Activated T-cell treated with anti-CD3 and anti-CD28 coated beads for 4 hours (primary cell): ENCODE results near the gene CBX1.
"Not testable (repeated sequence)": the region's sequence is repeated elsewhere in the genome, so short reads cannot be mapped to it uniquely, and the experiment has no call there.

Experiments
- DNase-seq: peaks from one replicate; pipeline ENCODE4 v3.0.0-alpha.2; 2020

CBX1 gene

DNA sequence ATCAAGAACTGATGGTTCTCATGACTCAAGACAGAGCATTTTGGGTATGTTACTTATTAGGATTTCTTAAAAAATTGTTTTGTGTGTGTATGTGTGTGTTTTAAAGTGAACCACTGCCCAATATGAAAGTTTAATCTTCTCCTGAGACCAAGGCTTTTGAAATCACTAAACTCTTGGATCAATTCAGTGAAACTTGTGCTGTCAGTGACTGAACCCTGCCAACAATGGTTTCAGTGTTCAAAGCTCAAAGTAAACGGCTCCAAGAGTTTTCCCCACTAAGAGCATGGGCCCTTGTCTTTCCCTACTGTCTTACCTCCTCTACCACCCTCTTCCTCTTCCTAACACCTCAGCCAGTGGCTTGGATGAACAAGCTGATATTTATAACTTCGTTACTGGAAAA lies 31.1 kb downstream of the CBX1 start:
- no peak for DNase-seq

DNA sequence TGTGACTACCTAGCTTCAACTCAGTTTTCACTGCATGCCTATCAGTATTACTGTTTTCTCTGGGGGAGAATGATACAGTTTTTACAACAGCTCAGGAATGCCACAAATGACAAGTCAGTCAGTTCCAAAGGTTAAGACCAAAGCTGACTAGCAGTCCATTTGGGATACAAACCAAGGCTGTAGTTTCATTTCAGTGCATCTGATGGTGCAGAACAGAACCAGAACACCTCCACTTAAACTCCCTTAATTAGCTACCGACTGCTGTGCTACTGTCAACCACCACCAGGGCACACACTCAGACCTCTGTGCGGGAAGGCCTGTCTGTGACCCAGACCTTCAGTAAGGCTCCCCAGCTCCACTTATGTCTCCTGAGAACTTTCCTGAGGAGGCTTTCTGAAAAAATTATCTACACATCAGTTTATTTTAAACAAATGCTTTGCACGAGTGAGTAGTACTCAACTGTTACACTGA lies 32.8 kb downstream of the CBX1 start:
- no peak for DNase-seq

DNA sequence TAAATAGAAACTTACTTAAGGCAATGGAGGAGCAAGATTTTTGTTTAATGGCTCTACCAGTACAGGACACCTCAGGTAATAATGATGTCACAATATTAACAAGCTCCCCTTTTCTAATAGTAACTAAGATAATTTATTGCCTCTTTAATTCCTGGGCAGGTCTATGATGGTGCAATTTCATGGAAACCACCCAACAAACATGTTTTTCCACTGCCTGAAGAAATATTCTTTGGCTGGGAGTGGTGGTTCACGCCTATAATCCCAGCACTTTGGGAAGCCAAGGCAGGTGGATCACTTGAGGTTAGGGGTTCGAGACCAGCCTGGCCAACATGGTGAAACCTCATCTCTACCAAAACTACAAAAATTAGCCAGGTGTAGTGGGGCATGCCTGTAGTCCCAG lies 33.5 kb downstream of the CBX1 start:
- not testable (repeated sequence) for DNase-seq

DNA sequence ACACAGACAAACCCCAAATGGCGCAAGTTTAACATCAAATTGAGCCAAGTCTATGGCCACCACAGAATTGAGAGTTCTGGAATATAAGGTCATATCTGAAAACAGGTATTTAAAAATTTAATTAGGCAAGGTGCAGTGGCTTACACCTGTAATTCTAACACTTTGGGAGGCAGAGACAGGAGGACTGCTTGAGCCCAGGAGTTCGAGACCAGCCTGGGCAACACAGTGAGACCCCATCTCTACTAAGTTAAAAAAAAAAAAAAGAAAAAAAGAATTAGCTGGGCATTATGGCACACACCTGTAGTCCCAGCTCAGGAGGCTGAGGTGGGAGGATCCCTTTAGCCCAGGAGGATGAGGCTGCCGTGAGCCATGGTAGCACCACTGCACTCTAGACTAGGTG lies 34.0 kb downstream of the CBX1 start:
- no peak for DNase-seq

DNA sequence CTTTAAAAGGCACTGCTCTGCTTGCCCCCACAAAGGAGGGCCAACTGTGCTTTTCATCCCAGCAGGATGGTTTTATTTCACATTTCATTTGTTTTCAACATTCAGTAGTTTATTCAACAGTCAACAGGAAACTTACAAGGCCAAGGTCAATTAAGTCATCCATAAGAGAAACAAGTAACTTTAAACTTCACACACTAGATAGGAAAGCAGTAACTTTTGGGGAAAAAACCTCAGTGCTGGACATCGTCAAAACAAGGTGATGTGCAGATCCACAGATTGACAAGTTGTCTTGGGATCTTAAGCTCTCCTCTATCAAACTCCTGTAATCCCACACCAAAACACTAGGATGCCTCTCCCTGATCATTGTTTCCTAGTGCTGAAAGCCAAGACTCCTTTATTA lies 34.6 kb downstream of the CBX1 start:
- DNase-seq: no peak

DNA sequence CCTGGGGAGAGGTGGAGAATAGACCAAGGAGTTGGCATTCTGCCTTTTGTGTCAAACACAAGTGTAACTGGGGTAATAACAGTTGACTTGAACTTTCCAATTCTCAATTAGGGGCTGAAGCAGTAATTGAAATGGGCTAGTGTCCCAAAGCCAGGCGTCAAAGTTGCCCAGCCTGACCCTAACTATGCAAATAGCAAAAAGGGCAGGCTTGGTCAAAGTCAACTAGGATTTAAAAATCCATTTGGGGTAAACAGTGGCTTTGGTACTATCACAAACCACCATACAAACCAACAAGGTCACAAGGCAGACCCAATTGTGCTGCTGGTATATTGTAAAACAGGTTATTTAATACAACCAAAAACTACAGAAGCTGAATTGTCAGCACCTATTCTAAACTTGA lies 35.1 kb downstream of the CBX1 start:
- DNase-seq: no peak

DNA sequence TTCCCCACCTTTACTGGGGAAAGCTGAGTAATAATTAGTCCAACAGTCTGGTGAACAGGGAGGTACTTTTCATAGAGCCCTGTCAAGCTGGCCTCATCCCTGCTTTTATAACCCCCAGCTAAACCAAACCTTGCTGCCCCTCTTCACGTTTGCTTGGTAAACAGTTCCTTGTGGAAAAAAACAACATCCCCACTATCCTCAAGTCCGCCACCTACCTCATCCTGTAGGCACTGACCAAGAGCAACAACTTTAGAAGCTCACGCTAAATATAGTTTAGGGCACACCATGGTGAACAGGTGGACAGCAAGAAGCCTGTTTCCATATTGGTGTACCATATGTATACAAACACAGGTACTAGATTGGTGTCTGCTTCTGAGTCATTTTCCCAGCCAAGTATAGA lies 36.6 kb downstream of the CBX1 start:
- DNase-seq: no peak

DNA sequence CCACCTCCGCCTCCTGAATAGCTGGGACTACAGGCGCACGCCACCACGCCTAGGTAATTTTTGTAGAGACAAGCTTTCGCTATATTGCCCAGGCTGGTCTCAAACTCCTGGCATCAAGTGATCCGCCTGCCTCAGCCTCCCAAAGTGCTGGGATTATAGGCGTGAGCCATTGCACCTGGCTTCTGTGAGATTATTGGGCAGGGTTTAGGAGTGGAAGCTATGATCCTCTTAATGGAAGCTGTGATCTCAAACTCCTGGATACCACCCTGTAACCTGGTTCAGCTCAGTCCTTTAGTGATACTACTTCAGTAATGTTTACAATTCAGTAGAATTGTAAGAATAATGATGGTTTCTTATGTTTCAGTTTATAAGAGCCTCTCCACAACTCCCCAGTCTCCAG lies 39.0 kb downstream of the CBX1 start:
- DNase-seq: no peak

DNA sequence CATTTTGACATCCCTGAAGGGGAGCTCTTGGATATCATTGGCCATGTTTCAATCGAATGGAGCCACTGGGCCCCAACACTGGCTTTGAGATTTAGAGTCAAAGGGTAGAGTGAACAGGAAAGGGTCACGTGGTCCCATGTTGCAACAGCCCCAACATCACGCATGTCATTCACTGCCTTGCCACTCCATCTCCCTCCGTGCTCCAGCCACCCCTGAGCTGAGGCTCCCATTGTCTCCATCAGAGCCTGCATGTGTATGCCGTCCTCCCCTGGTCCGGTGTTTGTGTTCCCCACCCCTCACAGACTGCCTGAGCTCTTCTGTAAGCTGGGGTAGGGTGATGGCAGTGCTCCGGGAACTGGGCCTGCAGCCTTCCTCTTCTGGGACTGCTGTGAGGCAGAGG lies 41.0 kb downstream of the CBX1 start:
- DNase-seq: no peak

DNA sequence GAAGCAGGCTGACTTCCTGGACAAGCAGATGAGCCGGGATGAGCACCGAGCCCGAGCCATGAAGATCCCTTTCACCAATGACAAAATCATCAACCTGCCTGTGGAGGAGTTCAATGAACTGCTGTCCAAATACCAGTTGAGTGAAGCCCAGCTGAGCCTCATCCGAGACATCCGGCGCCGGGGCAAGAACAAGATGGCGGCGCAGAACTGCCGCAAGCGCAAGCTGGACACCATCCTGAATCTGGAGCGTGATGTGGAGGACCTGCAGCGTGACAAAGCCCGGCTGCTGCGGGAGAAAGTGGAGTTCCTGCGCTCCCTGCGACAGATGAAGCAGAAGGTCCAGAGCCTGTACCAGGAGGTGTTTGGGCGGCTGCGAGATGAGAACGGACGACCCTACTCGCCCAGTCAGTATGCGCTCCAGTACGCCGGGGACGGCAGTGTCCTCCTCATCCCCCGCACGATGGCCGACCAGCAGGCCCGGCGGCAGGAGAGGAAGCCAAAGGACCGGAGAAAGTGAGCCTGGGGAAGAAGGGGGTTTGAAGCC lies 42.1 kb downstream of the CBX1 start:
- no peak for DNase-seq

DNA sequence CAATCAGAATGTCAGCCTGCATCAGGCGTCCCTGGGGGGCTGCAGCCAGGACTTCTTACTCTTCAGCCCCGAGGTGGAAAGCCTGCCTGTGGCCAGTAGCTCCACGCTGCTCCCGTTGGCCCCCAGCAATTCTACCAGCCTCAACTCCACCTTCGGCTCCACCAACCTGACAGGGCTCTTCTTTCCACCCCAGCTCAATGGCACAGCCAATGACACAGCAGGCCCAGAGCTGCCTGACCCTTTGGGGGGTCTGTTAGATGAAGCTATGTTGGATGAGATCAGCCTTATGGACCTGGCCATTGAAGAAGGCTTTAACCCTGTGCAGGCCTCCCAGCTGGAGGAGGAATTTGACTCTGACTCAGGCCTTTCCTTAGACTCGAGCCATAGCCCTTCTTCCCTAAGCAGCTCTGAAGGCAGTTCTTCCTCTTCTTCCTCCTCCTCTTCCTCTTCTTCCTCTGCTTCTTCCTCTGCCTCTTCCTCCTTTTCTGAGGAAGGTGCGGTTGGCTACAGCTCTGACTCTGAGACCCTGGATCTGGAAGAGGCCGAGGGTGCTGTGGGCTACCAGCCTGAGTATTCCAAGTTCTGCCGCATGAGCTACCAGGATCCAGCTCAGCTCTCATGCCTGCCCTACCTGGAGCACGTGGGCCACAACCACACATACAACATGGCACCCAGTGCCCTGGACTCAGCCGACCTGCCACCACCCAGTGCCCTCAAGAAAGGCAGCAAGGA lies 42.7 kb downstream of the CBX1 start:
- DNase-seq: no peak

DNA sequence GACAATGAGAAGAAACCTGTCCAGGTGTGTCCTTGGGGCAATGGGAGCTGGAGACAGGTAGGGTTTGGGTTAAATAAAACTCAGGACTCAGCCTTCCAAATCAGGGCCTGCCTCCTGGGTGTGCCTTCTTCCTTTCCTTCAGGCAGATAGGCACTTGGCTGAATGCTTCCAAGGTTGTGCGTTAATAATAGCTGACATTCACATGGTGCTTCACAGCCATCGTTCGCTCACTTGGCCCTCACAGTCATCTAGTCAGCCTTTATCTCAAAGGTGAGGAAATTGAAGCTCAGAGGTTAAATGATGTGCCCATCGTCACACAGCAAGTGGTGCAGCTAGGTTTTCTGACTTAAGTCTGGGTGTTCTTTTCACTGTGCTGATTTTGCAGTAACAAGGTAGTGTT lies 43.7 kb downstream of the CBX1 start:
- no peak for DNase-seq

DNA sequence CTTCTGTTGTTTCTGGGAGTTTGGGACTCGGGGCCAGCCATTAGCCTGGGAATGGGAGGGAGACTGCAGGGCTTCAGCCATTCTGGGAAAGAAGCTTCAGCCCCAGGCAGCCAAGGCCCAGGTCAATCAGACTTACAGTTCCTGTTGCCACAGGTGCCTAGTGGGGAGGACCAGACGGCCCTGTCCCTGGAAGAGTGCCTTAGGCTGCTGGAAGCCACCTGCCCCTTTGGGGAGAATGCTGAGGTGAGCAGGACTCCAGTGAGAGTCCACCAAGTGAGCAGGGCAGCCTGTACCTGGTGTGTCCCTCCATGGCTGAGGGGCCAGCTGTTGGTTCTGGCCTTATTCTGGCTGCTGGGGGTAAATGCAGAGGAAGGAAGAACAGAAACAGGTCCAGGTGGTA lies 44.4 kb downstream of the CBX1 start:
- no peak for DNase-seq

DNA sequence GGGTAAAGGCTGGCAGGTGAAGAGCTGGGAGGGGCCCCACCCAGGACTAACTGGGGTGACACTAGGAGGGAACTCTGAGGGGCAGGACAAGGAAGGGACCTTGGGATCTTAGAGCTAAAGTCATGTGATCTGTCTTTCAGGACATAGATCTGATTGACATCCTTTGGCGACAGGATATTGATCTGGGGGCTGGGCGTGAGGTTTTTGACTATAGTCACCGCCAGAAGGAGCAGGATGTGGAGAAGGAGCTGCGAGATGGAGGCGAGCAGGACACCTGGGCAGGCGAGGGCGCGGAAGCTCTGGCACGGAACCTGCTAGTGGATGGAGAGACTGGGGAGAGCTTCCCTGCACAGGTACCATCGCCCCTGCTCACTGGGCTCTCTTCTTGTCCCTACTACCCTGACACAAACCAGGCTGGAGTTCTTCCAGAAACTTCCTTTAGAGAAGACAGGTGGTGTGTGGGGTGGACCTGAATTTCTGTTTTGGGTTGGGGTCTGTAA lies 45.0 kb downstream of the CBX1 start:
- no peak for DNase-seq

DNA sequence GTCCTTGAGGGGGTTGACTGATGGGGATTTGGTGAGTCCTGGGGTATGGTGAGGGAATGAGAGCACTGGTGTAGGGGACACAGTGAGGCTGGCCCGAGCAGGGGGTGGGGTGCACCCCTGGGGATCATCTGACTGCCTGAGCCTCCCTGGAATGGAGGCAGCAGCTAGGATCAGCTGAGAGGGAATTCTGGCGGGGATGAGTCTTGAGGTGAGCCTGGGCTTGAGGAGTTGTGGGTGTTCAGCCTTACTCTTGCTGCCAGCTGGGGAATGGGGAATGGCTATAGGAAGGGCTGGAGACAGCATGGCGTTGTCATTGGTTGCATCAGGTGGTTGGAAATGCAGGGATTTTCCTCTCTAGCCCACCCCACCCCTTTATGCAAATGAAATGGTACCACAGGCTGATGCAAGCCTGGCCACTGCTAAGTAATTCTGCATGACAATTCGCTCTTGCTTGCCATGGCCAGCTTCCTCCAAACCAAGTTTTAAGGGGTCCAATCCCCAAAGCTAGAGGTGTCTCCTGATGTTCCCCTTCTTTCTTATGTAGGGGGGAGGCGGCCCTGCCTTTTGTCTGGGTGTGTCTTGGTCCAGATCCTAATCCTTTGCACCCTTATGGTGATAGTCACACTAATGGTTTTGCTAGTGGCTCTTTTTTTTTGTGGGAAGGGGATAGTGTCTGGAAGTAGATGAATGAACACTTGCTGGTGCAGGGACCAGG lies 45.6 kb downstream of the CBX1 start:
- no peak for DNase-seq

DNA sequence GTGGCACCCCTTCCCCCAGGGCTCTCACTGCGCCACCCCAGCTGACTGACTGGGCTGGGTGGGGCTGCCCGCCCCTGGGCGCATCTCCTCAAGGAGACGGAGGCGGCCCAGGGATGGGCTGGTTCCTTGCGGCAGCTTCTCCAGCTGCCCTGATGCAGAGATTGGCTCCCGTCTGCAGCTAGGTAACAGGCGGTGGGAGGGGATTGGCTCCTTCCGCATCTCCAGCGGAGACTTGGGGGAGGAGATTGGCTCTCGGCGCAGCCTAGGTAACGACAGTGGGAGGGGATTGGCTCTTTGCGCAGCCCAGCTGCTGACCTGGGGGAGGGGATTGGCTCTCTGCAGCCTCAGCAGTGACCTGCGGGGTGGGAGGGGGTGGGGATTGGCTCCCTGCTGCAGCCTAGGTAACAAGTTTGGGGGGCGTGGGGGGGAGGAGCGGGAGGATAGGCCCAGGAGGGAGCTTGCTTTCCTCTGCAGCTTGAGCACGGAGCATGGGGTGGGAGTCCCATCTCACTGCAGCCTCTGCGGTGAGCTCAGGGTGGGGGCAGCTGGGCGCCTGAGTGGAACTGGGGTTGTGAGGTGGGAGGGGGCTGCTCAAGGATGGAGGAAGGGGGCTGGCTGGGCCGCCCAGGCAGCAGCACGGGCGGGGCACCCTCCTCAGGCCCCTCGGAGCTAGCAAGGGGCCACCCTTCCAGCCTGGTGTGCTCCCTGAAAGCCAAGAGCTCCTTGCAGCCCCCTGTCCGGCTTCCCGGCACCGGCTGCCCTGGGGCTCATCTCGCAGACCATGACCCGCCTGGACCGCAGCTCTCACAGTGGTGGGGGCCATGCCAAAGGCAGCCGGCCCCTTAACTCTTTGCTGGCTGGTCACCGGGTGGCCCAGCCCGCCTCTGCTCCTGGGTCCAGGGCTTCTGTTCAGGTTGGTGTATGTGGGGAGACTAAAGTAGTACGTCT lies 46.8 kb downstream of the CBX1 start:
- DNase-seq: no peak

DNA sequence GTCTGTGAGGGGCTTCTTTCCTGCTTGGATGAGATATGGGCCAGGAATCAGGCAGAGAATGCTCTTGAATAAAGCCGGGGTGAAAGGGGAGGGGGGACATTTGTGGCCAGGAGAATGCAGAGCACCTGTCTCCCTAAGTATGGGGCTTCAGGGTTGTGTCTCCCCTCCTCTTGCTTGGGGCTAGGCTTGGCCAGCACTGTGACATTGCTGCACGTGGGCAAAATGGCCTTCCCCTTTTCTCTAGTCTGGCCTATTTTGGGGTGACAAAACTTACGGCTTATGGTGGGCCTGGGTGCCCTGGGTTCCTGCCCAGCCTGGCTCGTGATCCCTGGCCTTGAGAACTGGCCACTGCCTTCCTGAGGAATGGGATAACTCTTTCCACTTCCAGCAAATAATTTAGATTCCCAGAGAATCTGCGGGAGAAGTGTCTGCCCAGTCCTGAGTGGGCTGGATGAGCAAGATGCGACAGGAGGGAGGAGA lies 47.5 kb downstream of the CBX1 start:
- DNase-seq: no peak

DNA sequence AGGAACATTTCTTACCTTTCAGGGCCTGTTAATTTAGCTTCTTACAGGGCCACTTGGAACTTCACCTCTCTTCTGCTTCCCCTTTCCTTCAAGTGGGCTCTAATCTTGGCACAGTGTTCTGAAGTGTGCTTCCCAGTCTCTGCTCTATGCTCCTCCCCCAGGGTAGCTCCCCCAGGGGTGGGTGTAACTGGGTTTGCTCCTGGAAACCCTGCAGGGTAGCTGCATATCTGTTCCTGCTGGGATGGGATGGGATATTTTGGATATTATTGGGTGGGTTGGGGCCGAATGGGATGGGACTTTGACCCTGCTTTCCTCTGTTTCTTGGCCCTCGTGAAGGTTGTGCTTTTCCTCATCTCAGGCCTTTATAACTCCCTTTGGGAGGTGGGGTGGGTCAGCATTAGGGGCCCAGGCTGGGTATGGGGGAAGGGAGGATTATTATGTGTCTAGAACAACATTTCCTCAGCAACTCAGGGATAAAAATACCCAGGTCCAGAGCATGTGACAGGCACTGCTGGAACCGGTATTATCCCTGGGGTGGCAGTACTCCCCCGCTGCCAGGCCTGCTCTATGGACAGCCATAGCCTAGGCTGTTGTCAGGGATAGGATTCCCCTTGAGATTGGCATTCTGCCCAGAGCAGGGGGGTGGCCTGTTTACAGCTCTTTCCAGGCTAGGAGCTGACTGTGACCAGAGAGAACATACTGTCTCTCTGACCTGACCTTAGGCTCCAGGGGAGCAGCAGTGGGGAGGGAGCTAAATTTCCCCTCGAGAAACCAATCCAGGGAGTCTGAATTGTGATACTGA lies 48.1 kb downstream of the CBX1 start:
- no peak for DNase-seq

DNA sequence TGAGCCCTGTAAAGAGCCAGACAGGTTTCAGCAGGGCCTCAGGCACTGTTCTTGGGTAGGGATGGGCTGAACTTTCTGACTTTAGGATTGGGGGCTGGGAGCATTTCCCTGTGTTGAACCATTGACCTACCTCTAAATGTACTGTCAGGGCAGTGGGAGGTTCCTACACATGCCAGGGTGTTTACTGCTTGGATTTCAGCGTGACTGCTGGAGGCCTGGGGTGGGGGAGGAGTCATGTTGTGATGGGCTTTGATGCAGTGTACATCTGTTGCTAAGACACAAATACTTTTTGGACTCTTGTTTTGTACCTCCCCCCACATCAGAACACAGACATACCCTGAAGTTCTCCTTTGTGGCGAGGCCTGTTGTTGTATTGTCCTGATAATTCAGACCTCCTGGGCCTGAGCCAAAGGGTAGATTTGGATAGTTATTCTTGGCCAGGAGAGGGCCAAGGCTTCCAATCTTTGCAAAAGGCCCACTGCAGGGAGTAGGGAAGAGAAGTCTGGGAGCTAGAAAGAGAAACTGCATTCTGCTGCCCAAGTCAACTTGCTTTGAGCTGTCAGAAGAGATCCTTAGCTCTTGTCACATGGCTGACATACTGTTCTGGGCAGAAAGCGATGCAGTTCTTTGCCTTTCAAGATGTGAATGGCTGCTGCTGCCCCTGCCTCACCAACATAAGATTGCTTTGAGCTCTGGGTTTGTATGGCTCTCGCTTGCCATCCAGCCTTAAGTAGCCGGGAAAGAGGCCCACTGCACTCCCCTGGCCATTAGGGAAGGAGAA lies 49.4 kb downstream of the CBX1 start:
- no peak for DNase-seq

DNA sequence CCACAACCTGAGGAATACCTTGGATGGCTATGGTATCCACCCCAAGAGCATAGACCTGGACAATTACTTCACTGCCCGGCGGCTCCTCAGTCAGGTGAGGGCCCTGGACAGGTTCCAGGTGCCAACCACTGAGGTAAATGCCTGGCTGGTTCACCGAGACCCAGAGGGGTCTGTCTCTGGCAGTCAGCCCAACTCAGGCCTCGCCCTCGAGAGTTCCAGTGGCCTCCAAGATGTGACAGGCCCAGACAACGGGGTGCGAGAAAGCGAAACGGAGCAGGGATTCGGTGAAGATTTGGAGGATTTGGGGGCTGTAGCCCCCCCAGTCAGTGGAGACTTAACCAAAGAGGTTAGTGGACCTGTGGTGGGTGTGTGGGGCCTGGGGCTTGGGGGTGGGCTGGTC lies 50.0 kb downstream of the CBX1 start:
- no peak for DNase-seq
